MV-4-11 (cell line): Measurements from ENCODE around the gene PVALB.

Source experiments
- DNase-seq: peaks from one replicate; lab custom pipeline; 2025; lab: John Stamatoyannopoulos, UW

The PVALB gene

DNA sequence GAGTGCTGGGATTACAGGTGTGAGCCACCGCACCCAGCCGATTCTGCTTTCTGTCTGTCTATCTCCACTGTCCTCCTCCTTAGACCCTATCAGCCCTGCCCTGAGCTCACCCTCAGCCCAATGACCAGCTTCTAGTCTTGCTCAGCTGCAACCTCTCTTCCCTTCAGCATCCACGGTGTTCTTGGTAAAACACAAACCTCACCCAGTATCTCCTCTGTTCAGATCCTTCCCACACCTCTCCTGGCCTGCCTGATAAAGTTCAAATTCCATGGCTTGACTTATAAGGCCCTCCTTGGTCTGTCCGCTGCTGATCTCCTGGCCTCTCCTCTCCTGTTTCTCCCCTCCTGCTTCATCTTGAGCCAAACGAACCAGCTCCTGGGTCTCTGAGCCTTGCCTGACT, 29.4 kb upstream of the PVALB start:
- no peak for DNase-seq

DNA sequence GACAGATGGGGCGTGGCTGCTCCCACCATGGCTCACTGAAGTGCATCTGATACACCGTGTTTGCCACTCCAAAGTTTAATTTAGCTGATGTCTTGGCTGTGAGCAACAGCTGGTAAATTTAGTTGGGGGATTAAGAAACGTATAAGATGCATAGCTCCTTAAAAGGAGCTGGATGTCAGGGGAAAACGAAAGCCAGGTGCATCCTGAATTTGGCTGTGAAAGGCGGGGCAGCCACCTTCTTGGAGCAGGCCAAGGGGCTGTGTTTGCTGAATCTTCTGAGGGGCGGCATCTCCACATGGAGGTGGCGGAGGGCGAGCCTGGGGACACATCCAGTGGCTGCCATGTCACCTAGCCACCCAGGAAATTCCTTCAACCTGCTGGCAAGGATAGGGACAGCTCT, 23.3 kb upstream of the PVALB start:
- no peak for DNase-seq

DNA sequence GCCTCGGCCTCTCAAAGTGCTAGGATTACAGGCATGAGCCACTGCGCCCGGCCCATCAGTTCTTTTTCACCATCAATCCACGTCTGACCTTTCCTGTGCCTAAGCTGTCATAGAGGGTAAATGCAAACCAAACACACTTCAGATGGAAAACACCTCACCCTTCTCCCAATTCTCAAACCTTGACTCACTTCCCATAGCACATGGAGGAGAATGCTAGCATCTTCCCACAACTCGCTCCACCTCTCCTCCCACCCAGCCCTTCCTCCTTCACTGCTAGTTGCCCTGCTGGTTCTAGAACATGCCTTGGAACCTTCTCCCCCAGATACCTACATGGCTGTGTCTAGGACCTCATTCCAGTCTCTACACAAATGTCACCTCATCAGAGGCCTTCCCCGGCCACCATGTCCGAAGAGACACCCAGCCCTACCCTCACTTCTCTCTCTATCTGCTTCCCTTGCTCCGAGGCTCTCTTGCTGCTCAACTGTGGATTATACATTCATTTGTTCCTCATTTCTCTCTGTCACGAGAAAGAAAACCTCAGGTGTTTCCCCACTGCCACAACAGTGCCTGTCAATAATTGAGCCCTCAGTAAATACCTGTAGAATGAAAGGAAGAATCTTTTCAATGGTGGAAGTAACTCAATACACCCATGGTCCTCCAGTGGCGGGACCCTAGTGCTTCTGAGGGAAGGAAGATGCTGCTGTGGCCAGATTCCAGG, 22.7 kb upstream of the PVALB start:
- no peak for DNase-seq

DNA sequence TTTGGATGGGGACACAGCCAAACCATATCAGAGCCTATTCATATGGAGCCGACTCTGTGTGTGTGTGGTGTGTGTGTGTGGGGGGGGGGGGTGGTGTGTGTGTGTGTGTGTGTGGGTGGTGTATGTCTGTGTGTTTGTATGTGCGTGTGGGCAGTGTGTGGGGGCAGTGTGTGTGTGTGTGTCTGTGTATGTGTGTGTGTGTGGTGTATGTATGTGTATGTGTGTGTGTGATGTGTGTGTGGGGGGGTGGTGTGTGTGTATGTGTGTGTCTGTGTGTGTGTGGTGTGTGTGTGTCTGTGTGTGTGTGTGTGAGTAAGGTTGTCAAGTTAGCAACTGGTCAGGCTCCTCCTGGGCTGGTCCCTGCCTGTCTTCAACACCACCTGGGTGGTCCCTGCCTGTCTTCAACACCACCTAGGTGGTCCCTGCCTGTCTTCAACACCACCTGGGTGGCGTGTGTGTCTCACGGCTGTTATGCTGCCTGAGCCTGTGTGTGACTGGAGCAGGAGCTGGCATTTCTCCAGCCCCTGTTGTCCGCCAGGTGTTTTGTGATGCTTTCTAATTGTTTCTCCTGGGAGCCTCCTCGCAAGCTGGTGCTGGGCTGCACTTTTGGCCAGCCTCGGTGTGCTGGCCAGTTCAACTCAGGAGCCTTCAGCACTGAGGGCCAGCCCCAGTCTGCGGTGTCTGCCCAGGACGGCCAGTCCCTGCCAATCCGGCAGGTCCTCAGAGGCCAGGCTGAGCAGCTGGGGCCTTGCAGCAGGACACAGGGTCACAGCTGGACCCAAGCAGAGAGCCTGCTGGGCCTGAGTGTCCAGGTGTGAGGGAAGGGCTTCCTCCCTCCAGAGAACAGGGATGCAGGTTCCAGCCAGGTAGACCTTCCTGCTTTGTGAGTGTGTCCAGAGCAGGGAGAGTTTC, 21.5 kb upstream of the PVALB start:
- DNase-seq, result no peak

DNA sequence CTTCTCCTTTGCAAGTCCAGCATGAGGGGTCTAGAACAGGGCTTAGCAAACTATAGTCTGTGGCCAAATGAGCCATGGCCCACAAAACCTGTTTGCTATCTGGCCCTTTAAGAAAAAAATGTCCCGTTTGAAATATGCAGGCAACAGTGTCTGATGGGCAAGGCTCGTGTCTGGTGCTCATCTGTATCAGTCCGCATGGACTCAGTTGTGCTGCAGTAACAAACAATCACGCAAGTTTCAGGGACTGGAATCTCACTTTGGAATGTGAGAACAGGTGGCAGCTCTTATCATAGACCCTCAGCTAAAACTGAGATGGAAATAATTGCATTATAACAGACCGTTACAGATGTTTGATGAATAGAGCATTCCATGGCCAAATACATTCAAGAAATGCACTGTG, 19.1 kb upstream of the PVALB start:
- DNase-seq, result no peak

- peak; percentile 99 for DNase-seq
Observed at GRCh38 chr22:36833073-36833472, 16.2 kb upstream of the PVALB start.

GRCh38 chr22:36831717-36832116, 14.9 kb upstream of the PVALB start:
- peak; percentile 50 for DNase-seq

- no peak for DNase-seq
Observed at GRCh38 chr22:36831206-36831605, 14.4 kb upstream of the PVALB start.

DNA sequence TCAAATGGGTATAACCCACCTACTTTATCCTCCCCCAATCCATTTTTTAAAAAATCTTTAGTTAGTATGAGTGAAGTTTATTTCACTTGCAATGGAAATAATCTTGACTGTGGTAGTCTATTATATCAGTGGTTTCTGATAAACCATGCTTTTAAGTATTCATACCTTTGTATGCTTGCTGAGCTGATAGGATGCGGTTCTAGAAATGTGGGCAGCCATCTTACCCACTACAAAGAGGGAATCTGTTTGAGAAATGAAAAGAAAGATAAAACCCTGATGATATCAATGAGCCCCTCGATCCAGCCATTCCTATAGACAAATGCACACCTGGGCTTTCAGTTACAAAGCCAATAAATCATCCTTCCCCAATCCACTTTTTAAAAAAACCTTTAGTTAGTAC, 13.8 kb upstream of the PVALB start:
- no peak for DNase-seq

DNA sequence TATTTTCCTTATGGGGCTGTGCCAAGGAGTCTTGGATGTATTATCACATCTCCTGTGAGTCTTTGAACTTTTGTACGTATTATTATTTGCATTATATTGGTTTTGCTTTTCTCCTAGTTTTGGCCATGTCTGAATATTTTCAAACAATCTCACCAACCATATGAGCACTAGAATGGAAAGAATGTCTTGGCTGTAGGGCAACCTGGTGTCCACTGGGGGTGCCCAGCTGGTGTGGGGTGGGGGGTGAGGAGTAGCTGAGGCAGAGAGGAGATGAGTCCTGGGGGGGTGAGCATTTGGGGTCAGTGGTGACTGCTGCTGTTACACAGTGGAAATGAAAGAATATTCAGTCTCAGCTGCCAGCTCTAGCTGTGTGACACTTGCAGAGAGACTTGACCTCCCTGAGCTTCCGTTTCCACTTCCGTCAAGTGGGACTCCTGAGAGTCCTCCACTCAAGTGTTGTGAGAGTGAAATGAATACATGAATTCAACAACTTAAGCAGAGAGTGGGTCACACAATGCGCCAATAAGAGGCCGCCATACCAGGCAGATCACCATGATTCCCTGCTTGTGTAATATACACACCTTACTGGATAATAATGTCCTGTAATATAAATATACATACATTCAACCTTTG, 12.7 kb upstream of the PVALB start:
- no peak for DNase-seq

- DNase-seq, result no peak
Observed at GRCh38 chr22:36828815-36829214, 12.0 kb upstream of the PVALB start.

DNA sequence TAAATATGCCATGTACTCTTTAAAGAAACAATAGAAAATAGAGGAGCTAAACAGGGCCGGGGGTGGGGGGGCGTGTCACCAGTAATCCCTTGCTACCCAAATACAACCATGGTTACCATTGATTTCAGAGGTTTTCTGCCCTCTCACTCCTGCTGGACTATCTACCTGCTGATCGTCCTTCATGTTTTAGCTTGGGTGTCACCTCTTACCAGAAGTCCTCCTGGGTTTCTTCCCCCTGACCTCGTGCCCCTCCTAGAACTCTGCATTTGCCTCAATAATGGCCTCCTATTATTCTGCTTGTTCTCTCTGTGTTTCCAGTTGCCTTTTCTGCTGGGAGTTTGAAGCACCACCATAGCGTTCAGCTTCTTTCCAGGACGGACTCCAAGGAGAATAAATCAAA, 9.4 kb upstream of the PVALB start:
- no peak for DNase-seq

- DNase-seq, result no peak
Observed at GRCh38 chr22:36824655-36825054, 7.8 kb upstream of the PVALB start.

- DNase-seq, result no peak
Observed at GRCh38 chr22:36823186-36823839, 6.5 kb upstream of the PVALB start.

- DNase-seq, result no peak
Observed at GRCh38 chr22:36822581-36822980, 5.7 kb upstream of the PVALB start.

DNA sequence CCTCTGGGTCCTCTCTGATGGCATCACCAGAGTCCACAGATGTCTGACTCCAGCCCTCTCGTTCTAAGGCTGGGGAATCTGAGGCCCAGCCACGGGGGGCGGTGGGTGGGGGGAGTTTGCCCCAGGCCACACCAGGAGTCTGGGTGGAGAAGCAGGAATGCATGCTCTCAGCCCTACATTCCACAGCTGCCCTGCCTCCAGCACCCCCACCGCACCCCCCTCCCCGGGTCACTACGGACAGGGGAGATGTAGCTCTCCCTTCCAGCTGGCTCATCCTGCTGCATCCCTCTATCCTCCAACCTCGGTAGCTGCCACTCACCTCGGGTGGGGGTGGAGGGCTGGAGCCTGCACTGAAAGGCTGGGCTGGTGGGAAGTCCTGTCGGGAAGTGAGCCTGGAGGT, 2.3 kb upstream of the PVALB start:
- no peak for DNase-seq

DNA sequence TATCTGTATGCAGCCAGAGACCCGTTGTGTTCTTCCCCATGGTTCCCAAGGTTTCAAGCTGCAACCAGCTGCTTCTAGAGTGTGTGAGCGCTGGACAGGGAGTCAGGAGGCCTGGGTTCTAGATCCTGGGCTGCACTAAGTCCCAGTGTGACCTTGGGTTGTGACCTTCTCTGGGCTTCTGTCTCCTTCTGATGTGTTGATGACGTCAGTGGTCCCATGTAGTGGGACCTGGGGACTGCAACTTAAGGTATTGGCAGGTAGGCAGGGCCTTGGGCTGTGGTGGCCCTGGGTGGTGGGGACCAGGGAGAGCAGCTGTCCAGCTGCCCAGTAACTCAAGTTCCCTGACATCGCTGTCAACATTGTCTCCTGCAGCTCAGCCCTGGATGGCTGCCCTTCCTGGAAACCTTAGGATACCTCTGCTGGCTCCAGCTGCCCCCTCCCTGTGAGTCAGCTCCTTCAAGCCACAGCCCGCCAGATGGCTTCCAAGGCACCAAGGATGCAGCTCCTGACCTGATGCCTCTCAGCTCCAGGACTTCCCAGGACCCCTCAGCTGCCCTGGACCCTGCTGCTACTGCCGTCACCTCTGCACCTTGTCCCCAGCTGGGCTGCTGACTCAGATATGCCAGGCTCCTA, 1.3 kb upstream of the PVALB start:
- DNase-seq, result no peak

DNA sequence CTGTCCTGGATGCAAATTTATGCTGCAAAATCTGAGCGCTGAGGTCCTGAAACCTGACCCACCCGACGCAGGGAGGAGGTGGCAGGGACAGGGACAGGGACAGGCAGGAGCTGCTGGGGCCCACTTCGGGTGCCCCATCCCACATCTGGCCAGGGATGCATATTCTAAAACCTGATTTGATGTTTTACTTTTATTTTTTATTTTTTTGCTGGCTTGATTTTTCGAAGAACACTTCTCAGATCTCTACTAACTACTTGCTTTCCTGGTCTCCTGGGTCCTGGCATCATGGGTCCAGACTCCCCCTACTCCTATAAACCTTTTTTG, 652 bp upstream of the PVALB start:
- DNase-seq, result no peak

DNA sequence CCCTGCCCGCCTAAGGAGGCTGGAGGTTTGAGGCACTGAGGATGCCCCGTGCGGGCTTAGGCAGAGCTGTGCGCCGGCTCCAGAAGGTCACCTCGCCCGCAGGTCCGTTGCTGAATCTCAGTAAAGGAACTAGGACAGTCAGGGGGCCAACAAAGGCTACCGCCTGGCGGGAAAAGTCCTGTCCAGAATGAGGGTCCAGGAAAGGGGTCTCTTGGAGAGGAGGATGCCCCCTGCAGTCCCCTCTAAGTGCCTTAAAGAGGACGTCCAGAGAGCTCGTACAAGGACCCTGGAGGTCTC, 548 bp downstream of the PVALB start:
- DNase-seq, result no peak

GRCh38 chr22:36815558-36816338, 1.1 kb downstream of the PVALB start:
- no peak for DNase-seq

DNA sequence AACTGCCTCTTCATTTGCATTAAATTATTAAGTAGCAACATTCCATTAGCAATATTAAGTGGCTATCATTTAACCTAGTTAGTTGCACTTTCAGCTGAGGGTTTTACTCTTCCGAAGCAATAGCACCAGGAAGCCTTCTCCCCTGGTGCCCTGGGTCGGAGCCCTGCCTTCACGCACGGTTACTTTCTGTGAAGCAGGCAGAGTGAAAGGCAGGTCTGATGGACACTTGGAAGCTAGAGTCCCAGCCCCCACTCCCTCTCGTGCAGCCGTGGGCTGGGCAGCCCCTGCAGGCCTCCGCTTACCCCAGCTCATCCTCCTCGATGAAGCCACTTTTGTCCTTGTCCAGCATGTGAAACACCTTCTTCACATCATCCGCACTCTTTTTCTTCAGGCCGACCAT, 2.0 kb downstream of the PVALB start:
- DNase-seq, result no peak
